Measurements from ENCODE around the gene MCF2L2.

MCF2L2 gene

DNA sequence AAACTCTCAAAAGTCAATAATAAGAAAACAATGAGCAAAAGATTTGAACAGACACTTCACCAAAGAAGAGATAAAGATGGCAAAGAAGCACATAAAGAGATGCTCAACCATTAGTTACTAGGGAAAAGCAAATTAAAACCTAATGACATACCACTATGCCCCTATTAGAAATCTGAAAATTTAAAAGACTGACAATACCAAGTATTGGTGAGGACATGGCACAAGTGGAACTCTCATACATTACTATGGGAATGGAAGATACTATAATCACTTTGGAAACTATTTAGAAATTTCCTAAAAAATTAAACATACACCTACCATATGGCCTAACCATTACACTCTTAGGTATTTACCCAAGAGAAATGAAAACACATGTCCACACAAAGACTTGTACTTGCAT lies 230.7 kb downstream of the MCF2L2 start:
- H3K27ac ChIP-seq (ENCODE audit: low read depth, low read length): no peak overlapping the region
- H3K4me3 ChIP-seq (ENCODE audit: low read length): no peak overlapping the region
- H3K36me3 ChIP-seq (ENCODE audit: control insufficient read depth, insufficient read depth, low read length): no peaks in the 10 kb centered on the region
- peaks cover 4% of the 10 kb centered on the region for H3K4me1 ChIP-seq (ENCODE audit: control insufficient read depth, insufficient read depth, low read length)
- H3K27me3 ChIP-seq (ENCODE audit: control insufficient read depth, insufficient read depth, low read length): no peaks in the 10 kb centered on the region
- no peak overlapping the region for H3K9ac ChIP-seq (ENCODE audit: low read length)

DNA sequence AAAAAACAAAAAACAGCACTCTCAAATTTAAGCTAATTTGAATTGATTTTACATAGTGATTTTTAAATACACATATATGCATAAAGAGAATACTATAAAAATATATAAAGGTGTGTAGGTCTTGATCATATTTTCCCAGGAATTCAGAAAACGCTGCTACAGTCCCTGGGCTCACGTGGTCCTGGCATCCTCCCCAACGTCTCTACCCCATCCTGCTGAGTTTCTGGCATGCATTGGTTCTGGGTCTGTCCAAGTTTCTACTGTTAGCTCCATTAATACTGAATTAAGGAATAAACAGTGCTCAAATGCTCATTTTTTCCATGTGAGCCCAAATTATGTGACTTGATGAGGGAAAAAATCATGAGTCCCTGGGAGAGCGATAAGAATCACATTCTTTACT lies 233.2 kb downstream of the MCF2L2 start:
- Histone ChIP-seq H3K27me3 (ENCODE audit: control insufficient read depth, insufficient read depth, low read length) (no peaks in the 10 kb centered on the region), H3K4me1 (ENCODE audit: control insufficient read depth, insufficient read depth, low read length) (peaks cover 4% of the 10 kb centered on the region), H3K9ac (ENCODE audit: low read length) (no peak overlapping the region), H3K27ac (ENCODE audit: low read depth, low read length) (no peak overlapping the region), H3K4me3 (ENCODE audit: low read length) (no peak overlapping the region), H3K36me3 (ENCODE audit: control insufficient read depth, insufficient read depth, low read length) (no peaks in the 10 kb centered on the region)

DNA sequence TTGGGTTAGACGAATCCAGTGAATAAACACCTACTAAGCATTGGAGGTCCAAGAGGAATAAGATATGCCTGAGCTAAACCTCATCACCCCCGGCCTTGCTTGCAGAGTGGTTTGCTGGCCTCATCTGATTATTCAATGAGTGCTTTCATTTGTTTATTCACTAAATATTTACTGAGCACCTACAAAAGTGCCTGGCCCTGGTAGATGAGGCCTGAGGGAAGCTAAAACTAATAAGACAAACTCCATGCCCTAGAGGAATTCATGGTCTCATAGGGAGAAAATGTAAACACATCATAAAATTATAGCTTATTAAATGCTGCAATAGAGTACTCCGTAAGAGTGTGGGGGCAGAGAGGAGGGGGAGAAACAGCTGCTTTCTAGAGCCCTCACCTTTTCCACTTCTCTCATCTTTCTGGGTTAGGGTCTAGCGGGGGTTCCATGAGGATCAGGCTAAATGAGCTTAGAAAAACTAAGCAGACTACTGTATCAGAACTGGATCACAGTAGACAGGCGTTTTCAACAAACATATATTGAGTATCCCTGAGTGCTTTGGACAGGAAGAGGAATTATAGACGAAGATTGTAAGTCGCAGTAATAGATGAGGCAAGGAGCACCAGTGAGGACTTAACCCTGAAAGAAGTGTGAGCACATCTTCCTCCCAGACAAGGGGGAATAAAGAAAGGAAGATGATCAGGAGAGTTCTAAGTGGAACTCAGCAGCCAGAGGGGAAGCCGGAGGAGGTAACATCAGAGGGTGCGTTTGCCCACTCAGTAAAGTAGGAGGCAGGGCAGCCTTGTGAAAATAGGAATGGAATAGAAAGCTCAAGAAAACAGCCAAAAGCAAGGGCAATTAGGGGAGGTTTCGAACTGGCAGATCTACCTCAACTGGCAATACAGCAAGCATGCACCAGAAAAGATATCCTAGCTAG lies 234.4 kb downstream of the MCF2L2 start:
- Histone ChIP-seq H3K27ac (ENCODE audit: low read depth, low read length) (no peak overlapping the region), H3K4me3 (ENCODE audit: low read length) (no peak overlapping the region), H3K36me3 (ENCODE audit: control insufficient read depth, insufficient read depth, low read length) (no peaks in the 10 kb centered on the region), H3K27me3 (ENCODE audit: control insufficient read depth, insufficient read depth, low read length) (no peaks in the 10 kb centered on the region), H3K9ac (ENCODE audit: low read length) (no peak overlapping the region), H3K4me1 (ENCODE audit: control insufficient read depth, insufficient read depth, low read length) (peaks cover 4% of the 10 kb centered on the region)

DNA sequence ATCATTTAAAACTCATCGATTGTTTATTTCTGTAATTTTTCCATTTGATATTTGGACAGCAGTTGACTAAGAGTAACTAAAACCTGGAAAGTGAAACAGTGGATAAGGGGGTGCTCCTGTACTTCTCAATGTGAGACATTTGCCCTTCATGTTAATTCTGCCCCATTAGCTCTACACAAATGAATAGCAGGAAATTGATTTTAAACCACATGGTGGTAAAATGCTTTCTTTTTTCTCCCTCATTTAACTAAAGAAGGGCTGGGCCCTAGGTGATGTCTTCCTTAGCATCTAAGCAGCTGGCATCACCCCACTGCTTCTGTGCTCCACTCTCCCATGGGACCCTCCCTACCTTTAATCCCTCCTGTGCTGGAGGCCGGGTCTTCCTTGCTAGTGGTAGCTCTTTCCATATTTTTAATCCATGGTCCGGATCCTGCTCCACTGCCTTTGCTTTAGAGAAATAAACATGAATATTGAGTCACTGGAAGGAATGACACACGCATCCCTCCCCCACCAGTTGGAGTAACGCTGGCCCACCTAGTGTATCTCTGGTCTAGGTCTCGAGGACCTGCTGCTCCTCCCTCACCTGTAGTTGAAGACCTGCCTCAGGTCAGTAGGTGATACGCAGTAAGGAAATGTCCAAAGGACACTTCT lies 235.6 kb downstream of the MCF2L2 start:
- H3K4me1 ChIP-seq (ENCODE audit: control insufficient read depth, insufficient read depth, low read length): peaks cover 4% of the 10 kb centered on the region
- no peak overlapping the region for H3K27ac ChIP-seq (ENCODE audit: low read depth, low read length)
- H3K27me3 ChIP-seq (ENCODE audit: control insufficient read depth, insufficient read depth, low read length): no peaks in the 10 kb centered on the region
- no peaks in the 10 kb centered on the region for H3K36me3 ChIP-seq (ENCODE audit: control insufficient read depth, insufficient read depth, low read length)
- H3K4me3 ChIP-seq (ENCODE audit: low read length): no peak overlapping the region
- no peak overlapping the region for H3K9ac ChIP-seq (ENCODE audit: low read length)

DNA sequence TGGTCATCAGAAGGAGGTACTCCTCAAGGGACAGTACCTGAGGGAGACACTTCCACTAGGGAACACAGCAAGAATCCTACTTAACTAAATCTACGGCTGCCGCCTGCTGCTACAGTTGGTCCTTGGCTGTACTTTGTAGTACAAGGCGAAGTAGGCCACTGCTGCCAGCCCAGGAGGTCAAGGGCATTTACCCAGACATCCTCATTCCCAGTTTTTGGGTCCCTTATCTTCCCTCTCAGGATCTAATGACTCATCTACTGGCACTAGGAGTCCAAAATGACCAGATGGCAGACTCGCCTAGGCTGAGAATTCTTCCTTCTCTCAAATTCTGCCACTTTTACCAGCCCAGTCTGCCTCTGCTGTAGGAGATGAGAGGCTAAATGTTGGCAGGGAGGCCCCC lies 238.8 kb downstream of the MCF2L2 start:
- H3K27me3 ChIP-seq (ENCODE audit: control insufficient read depth, insufficient read depth, low read length): no peaks in the 10 kb centered on the region
- H3K4me3 ChIP-seq (ENCODE audit: low read length): no peak overlapping the region
- H3K36me3 ChIP-seq (ENCODE audit: control insufficient read depth, insufficient read depth, low read length): no peaks in the 10 kb centered on the region
- H3K4me1 ChIP-seq (ENCODE audit: control insufficient read depth, insufficient read depth, low read length): peaks cover 4% of the 10 kb centered on the region
- no peak overlapping the region for H3K9ac ChIP-seq (ENCODE audit: low read length)
- no peak overlapping the region for H3K27ac ChIP-seq (ENCODE audit: low read depth, low read length)

DNA sequence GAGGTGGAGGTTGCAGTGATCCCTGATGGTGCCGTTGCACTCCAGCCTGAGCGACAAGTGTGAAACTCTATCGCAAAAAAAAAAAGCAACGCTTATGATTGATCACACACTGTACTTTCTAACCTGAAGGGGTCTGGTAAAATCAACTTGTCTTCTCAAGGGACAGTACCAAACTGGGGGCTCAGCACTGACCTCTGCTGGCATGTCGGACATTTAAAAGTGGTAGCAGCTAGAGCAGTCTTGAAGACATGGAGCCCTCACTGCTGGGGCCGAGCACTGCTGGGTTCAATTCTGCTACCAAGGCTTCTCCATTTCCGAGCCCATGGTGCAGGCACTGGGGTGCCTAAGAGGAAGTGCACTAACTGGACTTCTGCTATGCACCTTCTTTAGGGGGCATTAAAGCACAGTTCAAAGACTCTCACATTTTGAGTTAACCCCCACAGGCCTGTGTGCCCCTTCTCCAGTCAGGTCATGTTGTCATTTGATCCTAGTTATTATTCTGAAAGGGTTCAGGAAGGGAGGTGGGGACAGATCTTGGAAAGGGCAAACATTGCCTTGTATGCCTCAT lies 239.4 kb downstream of the MCF2L2 start:
- Histone ChIP-seq H3K9ac (ENCODE audit: low read length) (no peak overlapping the region), H3K27me3 (ENCODE audit: control insufficient read depth, insufficient read depth, low read length) (no peaks in the 10 kb centered on the region), H3K27ac (ENCODE audit: low read depth, low read length) (no peak overlapping the region), H3K4me3 (ENCODE audit: low read length) (no peak overlapping the region), H3K4me1 (ENCODE audit: control insufficient read depth, insufficient read depth, low read length) (no peaks in the 10 kb centered on the region), H3K36me3 (ENCODE audit: control insufficient read depth, insufficient read depth, low read length) (no peaks in the 10 kb centered on the region)

DNA sequence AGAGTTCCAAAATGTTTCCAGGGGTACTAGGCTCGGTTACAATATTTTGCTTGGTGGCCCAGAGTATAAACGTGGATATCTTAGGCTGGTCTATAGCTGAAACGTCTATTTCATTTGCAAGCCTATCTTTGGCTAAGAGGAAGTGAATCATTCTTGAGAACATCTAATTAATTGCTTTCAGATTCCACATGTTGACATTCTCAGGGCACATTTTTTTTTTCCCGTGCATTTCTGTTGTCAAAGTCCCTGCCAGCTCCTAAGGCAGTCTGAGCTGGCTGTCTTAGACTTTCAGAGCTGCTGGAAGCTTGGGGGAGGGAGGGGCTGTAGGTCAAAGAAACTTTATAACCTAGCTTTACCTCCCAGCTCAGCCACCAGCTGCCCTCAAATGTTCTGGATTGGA lies 242.7 kb downstream of the MCF2L2 start:
- Histone ChIP-seq H3K9ac (ENCODE audit: low read length) (no peak overlapping the region), H3K4me3 (ENCODE audit: low read length) (no peak overlapping the region), H3K27me3 (ENCODE audit: control insufficient read depth, insufficient read depth, low read length) (peaks cover 3% of the 10 kb centered on the region), H3K27ac (ENCODE audit: low read depth, low read length) (no peak overlapping the region), H3K36me3 (ENCODE audit: control insufficient read depth, insufficient read depth, low read length) (no peaks in the 10 kb centered on the region), H3K4me1 (ENCODE audit: control insufficient read depth, insufficient read depth, low read length) (no peaks in the 10 kb centered on the region)

DNA sequence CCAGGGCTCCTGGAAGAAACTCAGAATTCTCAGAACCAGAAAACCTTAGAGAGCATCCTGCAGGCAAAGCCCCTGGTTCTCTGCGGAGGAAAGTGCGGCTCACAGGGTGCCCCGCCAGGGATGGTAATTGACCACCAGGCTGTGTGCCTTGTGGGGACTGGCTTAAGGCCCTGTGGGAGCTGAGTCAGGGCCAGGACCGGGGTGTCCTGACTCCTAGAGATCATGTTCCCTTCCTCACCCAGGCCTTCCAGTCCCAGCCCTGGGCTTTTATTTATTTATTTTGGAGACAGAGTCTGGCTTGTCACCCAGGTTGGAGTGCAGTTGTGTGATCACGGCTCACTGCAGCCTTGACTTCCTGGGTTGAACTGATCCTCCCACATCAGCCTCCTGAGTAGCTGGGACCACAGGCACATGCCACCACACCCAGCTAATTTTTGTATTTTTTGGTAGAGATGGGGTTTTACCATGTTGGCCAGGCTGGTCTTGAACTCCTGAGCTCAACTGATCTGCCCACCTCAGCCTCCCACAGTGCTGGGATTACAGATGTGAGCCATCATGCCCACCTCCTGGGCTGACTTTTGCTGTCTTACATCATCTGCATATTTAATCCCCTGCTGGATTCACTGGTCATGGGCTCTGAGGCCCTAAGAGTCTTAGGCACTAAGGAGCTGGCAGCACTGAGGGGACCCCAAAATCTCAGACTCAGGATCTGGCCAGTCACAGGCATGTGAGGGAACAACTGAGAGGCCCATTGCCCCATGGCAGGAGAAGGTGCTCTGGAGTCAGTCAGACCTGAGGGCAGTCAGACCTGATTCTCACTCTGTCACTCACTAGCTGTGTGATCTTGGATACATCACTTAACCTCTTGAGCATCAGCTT lies 245.4 kb downstream of the MCF2L2 start:
- Histone ChIP-seq H3K9ac (ENCODE audit: low read length) (no peak overlapping the region), H3K27ac (ENCODE audit: low read depth, low read length) (no peak overlapping the region), H3K27me3 (ENCODE audit: control insufficient read depth, insufficient read depth, low read length) (peaks cover 14% of the 10 kb centered on the region), H3K4me1 (ENCODE audit: control insufficient read depth, insufficient read depth, low read length) (no peaks in the 10 kb centered on the region), H3K36me3 (ENCODE audit: control insufficient read depth, insufficient read depth, low read length) (no peaks in the 10 kb centered on the region), H3K4me3 (ENCODE audit: low read length) (no peak overlapping the region)

DNA sequence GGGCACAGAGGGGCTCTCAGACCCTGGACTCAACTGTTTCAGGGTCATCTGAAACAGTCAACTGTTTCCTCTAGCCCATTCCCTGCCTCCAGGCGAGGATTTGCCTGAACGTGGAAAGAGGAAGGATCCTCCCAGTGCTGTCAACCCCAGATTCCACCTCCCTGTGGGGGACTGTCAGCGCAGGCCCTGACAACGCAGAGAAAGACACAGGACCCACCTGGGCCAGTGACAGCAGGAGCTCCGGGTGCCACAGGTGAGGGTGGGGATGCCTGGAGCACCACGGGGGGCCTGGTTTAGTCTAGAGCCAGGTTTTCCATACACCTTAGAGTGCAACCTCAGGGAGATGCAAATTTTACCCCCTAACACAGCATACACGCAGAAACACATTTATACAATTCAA lies 246.3 kb downstream of the MCF2L2 start:
- Histone ChIP-seq H3K27me3 (ENCODE audit: control insufficient read depth, insufficient read depth, low read length) (peaks cover 14% of the 10 kb centered on the region), H3K27ac (ENCODE audit: low read depth, low read length) (no peak overlapping the region), H3K4me1 (ENCODE audit: control insufficient read depth, insufficient read depth, low read length) (no peaks in the 10 kb centered on the region), H3K4me3 (ENCODE audit: low read length) (no peak overlapping the region), H3K9ac (ENCODE audit: low read length) (no peak overlapping the region), H3K36me3 (ENCODE audit: control insufficient read depth, insufficient read depth, low read length) (no peaks in the 10 kb centered on the region)

DNA sequence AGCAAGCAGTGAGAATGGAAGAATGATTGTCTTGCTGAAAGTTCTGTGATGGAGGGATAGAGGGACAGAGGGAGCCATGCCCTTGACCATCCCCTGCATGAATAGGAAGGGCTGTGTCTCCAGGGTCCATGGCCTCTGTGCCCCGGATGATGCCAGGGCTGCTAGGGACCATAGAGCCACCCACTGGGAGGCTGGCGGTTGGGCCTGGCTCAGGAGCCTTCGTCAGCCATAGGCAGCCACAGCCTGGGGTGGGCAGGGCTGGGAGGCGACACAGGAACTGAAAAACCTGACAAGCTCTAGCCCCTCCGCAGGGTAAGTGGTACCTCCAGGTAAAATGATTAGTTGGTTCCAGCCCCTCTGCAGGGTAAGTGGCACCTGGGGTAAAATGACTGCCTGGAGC lies 246.8 kb downstream of the MCF2L2 start:
- no peak overlapping the region for H3K9ac ChIP-seq (ENCODE audit: low read length)
- no peak overlapping the region for H3K4me3 ChIP-seq (ENCODE audit: low read length)
- no peaks in the 10 kb centered on the region for H3K36me3 ChIP-seq (ENCODE audit: control insufficient read depth, insufficient read depth, low read length)
- H3K4me1 ChIP-seq (ENCODE audit: control insufficient read depth, insufficient read depth, low read length): no peaks in the 10 kb centered on the region
- peaks cover 15% of the 10 kb centered on the region for H3K27me3 ChIP-seq (ENCODE audit: control insufficient read depth, insufficient read depth, low read length)
- H3K27ac ChIP-seq (ENCODE audit: low read depth, low read length): no peak overlapping the region

DNA sequence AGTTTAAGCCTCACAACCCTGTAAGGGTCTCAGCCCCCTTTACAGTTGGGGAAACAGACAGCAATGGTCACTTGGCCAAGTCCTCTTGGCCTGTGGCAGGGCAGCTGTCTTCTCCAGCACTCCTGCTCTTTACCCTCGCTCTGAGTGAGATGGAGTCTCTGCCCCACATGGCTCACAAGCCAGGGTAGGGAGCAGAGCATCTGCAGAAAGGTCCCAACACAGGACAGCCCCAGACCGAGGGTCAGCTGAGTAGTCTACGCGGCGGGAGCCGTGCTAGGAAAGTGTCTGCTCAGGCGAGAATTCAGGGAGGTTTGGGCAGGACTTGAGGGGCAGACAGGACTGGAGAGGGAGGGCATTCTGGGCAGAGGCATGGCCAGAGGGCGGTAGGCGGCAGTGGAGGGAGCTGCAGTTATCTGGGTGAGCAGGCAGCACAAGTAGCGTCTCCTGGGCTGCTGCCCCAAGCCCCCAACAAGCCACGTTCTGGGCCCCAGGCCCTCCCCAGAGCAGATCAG lies 247.6 kb downstream of the MCF2L2 start:
- no peaks in the 10 kb centered on the region for H3K4me1 ChIP-seq (ENCODE audit: control insufficient read depth, insufficient read depth, low read length)
- no peak overlapping the region for H3K9ac ChIP-seq (ENCODE audit: low read length)
- H3K27me3 ChIP-seq (ENCODE audit: control insufficient read depth, insufficient read depth, low read length): peaks cover 17% of the 10 kb centered on the region
- no peak overlapping the region for H3K27ac ChIP-seq (ENCODE audit: low read depth, low read length)
- H3K36me3 ChIP-seq (ENCODE audit: control insufficient read depth, insufficient read depth, low read length): no peaks in the 10 kb centered on the region
- no peak overlapping the region for H3K4me3 ChIP-seq (ENCODE audit: low read length)

Data from rectal smooth muscle tissue (tissue), 1 donor.